BJ (cell line): ENCODE data around the gene RAPGEF5. TPM values are rescaled to one million over a fixed set of nuclear protein-coding genes. Genes with fewer than 3 reads are reported as not detected.

Source experiments
- CTCF ChIA-PET: fragments of 350-600 bp; formaldehyde crosslinking; extraction: SDS; loops from one replicate; lab custom pipeline; 2021; ENCODE audit warnings: antibody characterized with exemption, inconsistent platforms; lab: Yijun Ruan, JAX
- POLR2A ChIA-PET: fragments of 300-600 bp; sonication (Branson Sonifier 250); formaldehyde crosslinking; extraction: SDS; loops from one replicate; lab custom pipeline; 2021; ENCODE audit warnings: antibody characterized with exemption; lab: Charles Lee
- DNase-seq: peaks from one replicate; pipeline ENCODE4 v3.0.0-alpha.2; 2011; ENCODE audit warnings: low read depth
- H3K27me3 ChIP-seq: 2 replicates; pipeline ENCODE4 v1.6.0; 2011; ENCODE audit warnings: low read length; ENCODE audit not compliant: control insufficient read depth, insufficient read depth
- H3K36me3 ChIP-seq: 2 replicates; pipeline ENCODE4 v1.5.1; 2011; ENCODE audit warnings: low read length; ENCODE audit not compliant: control insufficient read depth, insufficient read depth
- H3K4me3 ChIP-seq: 2 replicates; pipeline ENCODE4 v1.5.1; 2011; ENCODE audit warnings: low read depth, mild to moderate bottlenecking, control low read depth, low read length
- CTCF ChIP-seq: IDR thresholded peaks from 2 replicates; pipeline ENCODE4 v1.5.1; 2011; ENCODE audit warnings: low read depth, mild to moderate bottlenecking, control low read depth, inconsistent platforms, low read length, moderate library complexity; ENCODE audit not compliant: insufficient read depth
- polyA plus RNA-seq: library from polyadenylated mRNA; depleted of rRNA; stranded (reverse); fragments of >200 nt; gene quantifications from 2 replicates; pipeline ENCODE4 v1.2.3, GENCODE V29; 2011; rRNA removed
- small RNA-seq: library from RNA; depleted of rRNA; stranded (forward); fragments of <200 nt; gene quantifications from one replicate; pipeline ENCODE3, GENCODE V24; 2012; ENCODE audit warnings: low replicate concordance, low read depth; ENCODE audit not compliant: insufficient read length

RAPGEF5 gene
- polyA plus RNA-seq, 1 experiment = not detected

GRCh38 chr7:22075561-22075960, 281.4 kb downstream of the RAPGEF5 start:
- H3K27me3 ChIP-seq = no peaks in the 10 kb centered on the region
- no peak for TF ChIP-seq CTCF
- no peak for DNase-seq
- ChIA-PET CTCF (interaction anchor here (1.1 to 1.9 kb wide), 3 partner anchors 7 to 28 kb away, joined by 3 to 8 read pairs (median 5); no protein-coding TSS in a partner anchor), POLR2A (no interaction called here)
- H3K36me3 ChIP-seq = no peaks in the 10 kb centered on the region
- H3K4me3 ChIP-seq = no peak overlapping the region

GRCh38 chr7:22074897-22075296, 282.1 kb downstream of the RAPGEF5 start:
- POLR2A ChIA-PET = no interaction called here
- no peak for TF ChIP-seq CTCF
- DNase-seq = no peak
- Histone ChIP-seq H3K4me3 (no peak overlapping the region), H3K27me3 (no peaks in the 10 kb centered on the region), H3K36me3 (no peaks in the 10 kb centered on the region)
- CTCF ChIA-PET = interaction anchor here (1.1 to 1.9 kb wide), 2 partner anchors 8 to 28 kb away, joined by 5 to 8 read pairs; no protein-coding TSS in a partner anchor

Small RNA genes within 50 kb of the gene (small RNA-seq; reads per million reads assigned to genes)
- gene RNA5SP227 = not detected

Other genes with a start within 250 kb of the RAPGEF5 start
- 1.4 and 4.3 TPM in 2 replicates for gene STEAP1B, start 143.0 kb upstream of the RAPGEF5 start, polyA plus RNA-seq